GM11168 (cell line): ENCODE data around the gene ESRRA.

Experiments used
- in situ Hi-C: fragments of 300-500 bp; cut with MboI; formaldehyde crosslinking; loops from one replicate; pipeline ENCODE4 v1.12.0; 2022; ENCODE audit warnings: low sequenced_read_pairs; ENCODE audit not compliant: unreplicated experiment

Gene ESRRA

DNA sequence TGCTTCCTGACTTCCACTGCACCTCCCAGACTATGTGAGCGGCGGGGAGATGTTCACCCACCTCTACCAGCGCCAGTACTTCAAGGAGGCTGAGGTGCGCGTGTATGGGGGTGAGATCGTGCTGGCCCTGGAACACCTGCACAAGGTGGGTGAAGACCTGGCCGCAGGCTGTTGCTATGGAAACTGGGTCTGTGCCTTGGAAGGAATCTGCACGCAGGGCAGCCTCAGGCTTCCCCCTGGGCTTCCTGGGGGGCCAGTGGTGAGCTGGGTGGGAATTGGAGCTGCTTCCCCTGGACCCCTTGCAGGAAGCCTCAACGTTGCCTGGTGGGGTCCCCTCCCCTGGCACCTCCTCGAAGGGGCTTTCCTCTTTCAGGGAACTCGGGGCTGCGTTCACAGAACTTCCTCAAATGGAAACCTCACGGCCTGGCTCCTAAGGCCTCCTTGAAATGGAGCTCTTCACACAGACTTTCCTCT, 55.2 kb downstream of the ESRRA start:
- in situ Hi-C loops = no loop called here

DNA sequence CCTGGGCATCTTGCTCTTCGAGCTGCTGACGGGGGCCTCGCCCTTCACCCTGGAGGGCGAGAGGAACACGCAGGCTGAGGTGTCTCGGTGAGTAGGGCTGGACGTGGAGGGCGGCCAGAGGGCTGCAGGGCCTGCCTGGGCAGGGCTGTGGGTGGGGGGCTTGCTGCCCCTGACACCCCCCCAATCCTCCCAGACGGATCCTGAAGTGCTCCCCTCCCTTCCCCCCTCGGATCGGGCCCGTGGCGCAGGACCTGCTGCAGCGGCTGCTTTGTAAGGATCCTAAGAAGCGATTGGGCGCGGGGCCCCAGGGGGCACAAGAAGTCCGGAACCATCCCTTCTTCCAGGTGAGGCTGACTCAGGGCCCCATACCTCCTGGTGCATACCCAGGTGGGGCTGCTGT, 56.3 kb downstream of the ESRRA start:
- in situ Hi-C loops = no loop called here

DNA sequence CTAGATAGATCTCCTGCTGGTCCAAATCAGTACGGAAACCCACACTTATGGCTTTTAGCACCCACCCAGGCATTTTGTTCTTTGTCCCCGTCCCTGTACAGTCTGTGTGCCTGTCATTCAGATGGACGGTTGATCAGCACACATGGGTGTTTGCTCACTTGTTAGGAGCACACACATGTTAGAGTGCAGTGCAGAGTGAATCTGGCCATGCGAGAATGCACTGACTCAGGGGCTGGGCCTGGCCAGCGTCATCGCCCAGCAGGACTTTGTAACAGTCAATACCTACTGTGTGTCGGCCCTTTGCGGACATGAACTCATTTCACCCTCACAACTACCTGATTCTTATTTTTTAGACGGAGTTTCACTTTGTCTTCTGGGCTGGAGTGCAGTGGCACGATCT, 57.0 kb downstream of the ESRRA start:
- in situ Hi-C loops = no loop called here

DNA sequence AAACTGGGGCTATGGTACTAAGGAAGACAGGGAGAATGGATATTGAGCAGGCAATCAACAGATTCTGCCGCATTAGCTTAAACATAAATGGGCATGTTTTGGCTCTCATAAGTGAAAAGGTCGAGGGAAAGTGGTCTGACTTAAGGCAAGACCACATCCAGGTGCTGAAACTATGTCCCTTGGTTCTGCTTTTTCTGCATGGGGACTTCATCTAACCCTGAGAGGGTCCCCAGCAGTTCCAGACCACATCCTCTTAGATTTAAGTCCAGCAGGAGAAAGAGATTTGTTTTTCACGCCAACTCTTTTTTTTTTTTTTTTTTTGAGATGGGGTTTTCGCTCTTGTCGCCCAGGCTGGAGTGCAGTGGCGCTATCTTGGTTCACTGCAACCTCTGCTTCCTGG, 59.1 kb downstream of the ESRRA start:
- in situ Hi-C loops = no loop called here

DNA sequence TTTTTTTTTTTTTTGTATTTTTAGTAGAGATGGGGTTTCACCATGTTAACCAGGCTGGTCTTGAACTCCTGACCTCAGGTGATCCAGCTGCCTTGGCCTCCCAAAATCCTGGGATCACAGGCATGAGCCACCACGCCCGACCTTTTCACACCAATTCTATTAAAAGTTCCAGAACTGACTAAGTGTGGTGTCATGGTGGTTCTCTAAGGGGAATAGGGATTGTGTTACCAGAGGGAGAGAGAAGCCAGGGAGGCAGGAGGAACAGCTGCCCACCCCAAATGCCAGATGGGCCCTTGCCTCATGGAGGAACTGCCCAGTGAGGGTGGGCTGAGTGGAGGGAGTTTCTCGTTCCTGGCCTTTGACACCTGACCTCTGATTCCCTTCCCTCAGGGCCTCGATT, 59.6 kb downstream of the ESRRA start:
- in situ Hi-C loops = no loop called here
